HepG2 (cell line): ENCODE results near the gene MPV17L. TPM values are rescaled to one million over a fixed set of nuclear protein-coding genes. Genes with fewer than 3 reads are reported as not detected.

Source experiments
- ATAC-seq: fragments of 200-7000 bp; cut with Tn5 transposase; 3 replicates; pipeline ENCODE4 v1.9.1; 2020; ENCODE audit warnings: mild to moderate bottlenecking, moderate library complexity
- BruUV-seq: library from RNA; stranded (reverse); fragments of 400-500 nt; replicated peaks from 2 replicates; lab custom pipeline; 2021; lab: Mats Ljungman, UMichigan
- CTCF ChIA-PET: fragments of 300-600 bp; formaldehyde crosslinking; extraction: SDS; loops from one replicate; lab custom pipeline; 2021; ENCODE audit warnings: low total read pairs, inconsistent platforms, low intra/inter-chr PET ratio; lab: Yijun Ruan, JAX
- POLR2A ChIA-PET: fragments of 350-600 bp; sonication (Branson Sonifier 250); formaldehyde crosslinking; loops from one replicate; lab custom pipeline; 2020; ENCODE audit warnings: antibody characterized with exemption, inconsistent platforms; lab: Yijun Ruan, JAX
- DNase-seq: peaks from one replicate; pipeline ENCODE4 v3.0.0-alpha.2; 2015; ENCODE audit warnings: low spot score
- FAIRE-seq: peaks from 3 replicates; lab custom pipeline; 2011; peaks lifted over from hg19 to GRCh38; lab: Jason Lieb, UNC
- H2AFZ ChIP-seq: one replicate; pipeline ENCODE4 v1.6.1; 2011; ENCODE audit warnings: low read length, inconsistent platforms
- H3K27ac ChIP-seq: fragments of 300-600 bp; 3 replicates; pipeline ENCODE4 v1.8.0; 2011; ENCODE audit warnings: mixed run types, mild to moderate bottlenecking, mixed read lengths, low read length, inconsistent platforms; ENCODE audit not compliant: insufficient read depth; ENCODE audit errors: extremely low read length
- H3K27me3 ChIP-seq, 2 experiments: fragments of 200-600 bp in 1 of 2; 2 replicates in 1 of 2; 3 replicates in 1 of 2; pipeline versions ENCODE4 v1.6.0 to v1.8.0; 2011; ENCODE audit warnings: low read length in 2 of 2, mild to moderate bottlenecking in 2 of 2, moderate library complexity in 2 of 2, inconsistent platforms in 1 of 2; ENCODE audit not compliant: insufficient read depth in 2 of 2, control insufficient read depth in 1 of 2
- H3K36me3 ChIP-seq, 2 experiments: fragments of 200-600 bp in 1 of 2; replicated peaks in 1 of 2; 2 replicates in 1 of 2; 3 replicates in 1 of 2; pipeline versions ENCODE4 v1.5.1 to v1.8.0; 2011; ENCODE audit warnings: low read length in 2 of 2, inconsistent platforms in 1 of 2; ENCODE audit not compliant: insufficient read depth in 2 of 2, control insufficient read depth in 1 of 2
- H3K4me1 ChIP-seq: 2 replicates; pipeline ENCODE4 v1.5.1; 2012; ENCODE audit warnings: low read length, inconsistent platforms; ENCODE audit not compliant: insufficient read depth
- H3K4me2 ChIP-seq: 2 replicates; pipeline ENCODE4 v1.6.0; 2011; ENCODE audit warnings: low read depth, low read length, inconsistent platforms
- H3K4me3 ChIP-seq, 3 experiments: fragments of 200-600 bp in 1 of 3; sonication (generic), shearing (Covaris generic) in 1 of 3; replicated peaks in 1 of 3; 2 replicates each; pipeline ENCODE4 v1.5.1; 2011 to 2016; ENCODE audit warnings: low read length in 3 of 3, inconsistent platforms in 2 of 3, low read depth in 2 of 3, mild to moderate bottlenecking in 2 of 3, control low read depth in 1 of 3, mixed read lengths in 1 of 3; ENCODE audit not compliant: insufficient read depth in 1 of 3
- H3K79me2 ChIP-seq: one replicate; pipeline ENCODE4 v1.6.1; 2011; ENCODE audit warnings: low read length, inconsistent platforms; ENCODE audit not compliant: insufficient read depth
- H3K9ac ChIP-seq: 2 replicates; pipeline ENCODE4 v1.6.0; 2011; ENCODE audit warnings: mild to moderate bottlenecking, low read depth, low read length, inconsistent platforms; ENCODE audit not compliant: insufficient read depth
- H3K9me3 ChIP-seq: 2 replicates; pipeline ENCODE4 v1.5.1; 2012; ENCODE audit warnings: mild to moderate bottlenecking, low read length
- H4K20me1 ChIP-seq: 2 replicates; pipeline ENCODE4 v1.6.0; 2011; ENCODE audit warnings: inconsistent platforms, mild to moderate bottlenecking, low read length, moderate library complexity; ENCODE audit not compliant: insufficient read depth
- DNMT3B ChIP-seq: conservative IDR thresholded peaks from 2 replicates; pipeline ENCODE4 v1.6.1; 2016; ENCODE audit warnings: missing biosample characterization, control low read depth
- GATAD2A ChIP-seq: IDR thresholded peaks from 2 replicates; pipeline ENCODE4 v1.6.1; 2016
- KDM6A ChIP-seq: IDR thresholded peaks from 2 replicates; pipeline ENCODE4 v1.6.1; 2016; ENCODE audit warnings: low read depth
- MTF1 ChIP-seq: sonication (generic); formaldehyde crosslinking; IDR thresholded peaks from 2 replicates; pipeline ENCODE4 v1.5.0; 2020; ENCODE audit warnings: missing genetic modification reagents
- NR2C2 ChIP-seq: sonication (generic); formaldehyde crosslinking; IDR thresholded peaks from 2 replicates; pipeline ENCODE4 v1.4.0; 2020; ENCODE audit warnings: missing genetic modification reagents, mild to moderate bottlenecking, moderate library complexity, borderline replicate concordance
- SNAI1 ChIP-seq: sonication (generic); formaldehyde crosslinking; IDR thresholded peaks from 2 replicates; pipeline ENCODE4 v1.5.0; 2020; ENCODE audit warnings: mild to moderate bottlenecking, missing genetic modification reagents, borderline replicate concordance
- ZNF17 ChIP-seq: sonication (generic); formaldehyde crosslinking; IDR thresholded peaks from 2 replicates; pipeline ENCODE4 v1.5.0; 2020; ENCODE audit warnings: mild to moderate bottlenecking, missing genetic modification reagents
- ZNF546 ChIP-seq: sonication (generic); formaldehyde crosslinking; conservative IDR thresholded peaks from 2 replicates; pipeline ENCODE4 v1.8.1; 2023; ENCODE audit warnings: mild to moderate bottlenecking, missing genetic modification reagents
- WGBS: methylation state at CpG from one replicate; pipeline ENCODE4 v1.1.6; 2017; ENCODE audit warnings: low lambda C conversion rate; 5-methylcytosine and 5-hydroxymethylcytosine counted together
- in situ Hi-C: cut with HindIII; loops from 2 replicates; pipeline ENCODE4 v1.10.0; 2017; ENCODE audit warnings: low pct_unique_long_range_greater_than_20kb; ENCODE audit not compliant: extremely low pct_ligation_motif_present
- intact Hi-C: fragments of 100-400 bp; cut with micrococcal nuclease; formaldehyde crosslinking; loops from one replicate; pipeline ENCODE4 v1.10.0; 2022; ENCODE audit not compliant: unreplicated experiment
- polyA plus RNA-seq, 8 experiments: library from polyadenylated mRNA; depleted of rRNA in 3 of 8; stranded (reverse) in 7 of 8; unstranded in 1 of 8; fragments of >200 nt; fragmentation: Illumina TruSeq in 4 of 8; extraction: Trizol in 4 of 8; gene quantifications; 2 replicates each; pipeline versions ENCODE4 v1.2.1 to v1.2.3, GENCODE V29; 2011 to 2016; ENCODE audit warnings: low read depth in 4 of 8, missing spikeins in 1 of 8, mixed read lengths in 1 of 8; ENCODE audit not compliant: insufficient read depth in 1 of 8
- total RNA-seq, 5 experiments: library from RNA; depleted of rRNA; stranded (reverse); fragments of >200 nt; fragmentation: Illumina TruSeq; extraction: Trizol; gene quantifications; 2 replicates each; pipeline ENCODE4 v1.2.3, GENCODE V29; 2016; ENCODE audit warnings: low read depth in 1 of 5
- TF ChIP-seq, protein P1 (sequence below): sonication (generic); formaldehyde crosslinking; IDR thresholded peaks from 2 replicates; pipeline ENCODE4 v1.5.1; 2020; ENCODE audit warnings: mild to moderate bottlenecking, missing genetic modification reagents, borderline replicate concordance
- TF ChIP-seq, protein P2 (sequence below): sonication (generic); formaldehyde crosslinking; IDR thresholded peaks from 2 replicates; pipeline ENCODE4 v1.5.0; 2020; ENCODE audit warnings: missing genetic modification reagents, mild to moderate bottlenecking, borderline replicate concordance
- TF ChIP-seq, protein P3 (sequence below): sonication (generic); formaldehyde crosslinking; conservative IDR thresholded peaks from 2 replicates; pipeline ENCODE4 v1.4.0; 2020; ENCODE audit warnings: missing genetic modification reagents
- TF ChIP-seq, protein P4 (sequence below): IDR thresholded peaks from 2 replicates; pipeline ENCODE4 v1.6.1; 2016; ENCODE audit warnings: low read depth

MPV17L gene
- total and polyA plus RNA-seq, 2 of the 13 experiments (the other 11 are each of a cell fraction or from before 2014, with no cell fraction given) = 34.7 to 63.8 TPM

DNA sequence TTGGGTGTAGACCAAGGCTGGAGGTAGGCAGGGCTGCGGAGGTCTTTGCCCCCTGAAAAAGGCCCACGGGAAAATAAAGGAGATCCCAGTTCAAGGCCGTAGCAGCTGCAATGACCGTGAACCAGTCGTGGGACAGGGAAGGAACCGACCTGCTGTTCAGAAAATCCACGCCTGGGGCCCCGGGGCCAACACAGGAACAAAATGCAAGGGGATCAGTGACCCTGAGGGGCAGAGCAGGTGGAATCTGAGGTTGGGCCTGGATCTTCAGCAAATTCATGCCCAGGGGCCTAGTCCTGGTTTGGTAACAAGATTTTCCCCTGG is 915 bp downstream of the MPV17L start (continued):
- TF ChIP-seq, protein P1, sequence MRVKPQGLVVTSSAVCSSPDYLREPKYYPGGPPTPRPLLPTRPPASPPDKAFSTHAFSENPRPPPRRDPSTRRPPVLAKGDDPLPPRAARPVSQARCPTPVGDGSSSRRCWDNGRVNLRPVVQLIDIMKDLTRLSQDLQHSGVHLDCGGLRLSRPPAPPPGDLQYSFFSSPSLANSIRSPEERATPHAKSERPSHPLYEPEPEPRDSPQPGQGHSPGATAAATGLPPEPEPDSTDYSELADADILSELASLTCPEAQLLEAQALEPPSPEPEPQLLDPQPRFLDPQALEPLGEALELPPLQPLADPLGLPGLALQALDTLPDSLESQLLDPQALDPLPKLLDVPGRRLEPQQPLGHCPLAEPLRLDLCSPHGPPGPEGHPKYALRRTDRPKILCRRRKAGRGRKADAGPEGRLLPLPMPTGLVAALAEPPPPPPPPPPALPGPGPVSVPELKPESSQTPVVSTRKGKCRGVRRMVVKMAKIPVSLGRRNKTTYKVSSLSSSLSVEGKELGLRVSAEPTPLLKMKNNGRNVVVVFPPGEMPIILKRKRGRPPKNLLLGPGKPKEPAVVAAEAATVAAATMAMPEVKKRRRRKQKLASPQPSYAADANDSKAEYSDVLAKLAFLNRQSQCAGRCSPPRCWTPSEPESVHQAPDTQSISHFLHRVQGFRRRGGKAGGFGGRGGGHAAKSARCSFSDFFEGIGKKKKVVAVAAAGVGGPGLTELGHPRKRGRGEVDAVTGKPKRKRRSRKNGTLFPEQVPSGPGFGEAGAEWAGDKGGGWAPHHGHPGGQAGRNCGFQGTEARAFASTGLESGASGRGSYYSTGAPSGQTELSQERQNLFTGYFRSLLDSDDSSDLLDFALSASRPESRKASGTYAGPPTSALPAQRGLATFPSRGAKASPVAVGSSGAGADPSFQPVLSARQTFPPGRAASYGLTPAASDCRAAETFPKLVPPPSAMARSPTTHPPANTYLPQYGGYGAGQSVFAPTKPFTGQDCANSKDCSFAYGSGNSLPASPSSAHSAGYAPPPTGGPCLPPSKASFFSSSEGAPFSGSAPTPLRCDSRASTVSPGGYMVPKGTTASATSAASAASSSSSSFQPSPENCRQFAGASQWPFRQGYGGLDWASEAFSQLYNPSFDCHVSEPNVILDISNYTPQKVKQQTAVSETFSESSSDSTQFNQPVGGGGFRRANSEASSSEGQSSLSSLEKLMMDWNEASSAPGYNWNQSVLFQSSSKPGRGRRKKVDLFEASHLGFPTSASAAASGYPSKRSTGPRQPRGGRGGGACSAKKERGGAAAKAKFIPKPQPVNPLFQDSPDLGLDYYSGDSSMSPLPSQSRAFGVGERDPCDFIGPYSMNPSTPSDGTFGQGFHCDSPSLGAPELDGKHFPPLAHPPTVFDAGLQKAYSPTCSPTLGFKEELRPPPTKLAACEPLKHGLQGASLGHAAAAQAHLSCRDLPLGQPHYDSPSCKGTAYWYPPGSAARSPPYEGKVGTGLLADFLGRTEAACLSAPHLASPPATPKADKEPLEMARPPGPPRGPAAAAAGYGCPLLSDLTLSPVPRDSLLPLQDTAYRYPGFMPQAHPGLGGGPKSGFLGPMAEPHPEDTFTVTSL = peak; percentile 18; the same call in 1 of the 2 replicates
- TF ChIP-seq SNAI1 (peak; percentile 77; the same call in 1 of the 2 replicates), GATAD2A (peak; percentile 64), KDM6A (CRISPR knock-in tag) (0 out of 2 replicates have a peak, but pooled peaks have one; percentile 13)
- TF ChIP-seq, all 625 proteins: peak for 56; not testable (repeated sequence) for 569

DNA sequence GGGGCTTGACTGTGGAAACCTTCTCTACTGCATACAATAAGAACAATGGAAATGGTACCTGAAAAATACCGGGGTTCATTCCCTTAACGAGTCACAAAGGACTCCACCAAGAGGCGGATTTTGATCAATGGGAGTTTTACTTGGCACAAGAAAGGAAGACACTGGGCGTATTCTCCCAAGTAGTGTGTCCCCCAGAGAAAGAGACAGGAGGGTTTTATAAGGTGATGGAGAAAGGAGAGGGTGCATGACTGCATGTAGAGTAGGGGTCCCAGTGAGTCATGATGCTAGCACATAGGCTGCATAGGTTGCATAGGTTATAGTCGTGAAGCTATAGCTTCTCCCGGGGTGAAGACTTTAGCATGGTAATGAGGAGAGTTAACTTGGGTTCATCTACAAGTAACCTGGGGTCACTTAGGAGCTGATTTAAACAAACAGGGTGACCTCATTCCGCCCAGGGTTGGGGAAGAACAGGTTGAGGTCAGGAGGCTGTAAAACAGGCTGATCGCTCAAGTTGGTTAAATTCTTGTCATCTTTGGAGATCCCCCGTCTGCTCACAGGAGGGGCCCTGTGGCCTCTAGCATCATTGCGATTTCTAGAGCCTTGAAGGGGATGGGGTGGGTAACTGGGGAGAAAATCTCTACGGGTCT is 1.5 kb downstream of the MPV17L start:
- ATAC-seq = no peak; the same call in 2 of the 3 replicates
- Histone ChIP-seq H3K36me3 (peaks cover under 1 to 12% of the 10 kb centered on the region in 2 experiments; a peak in 4 of 5 replicates), H3K4me2 (peak overlapping the region; percentile 71), H3K9ac (peak overlapping the region; percentile 84), H3K9me3 (no peaks in the 10 kb centered on the region), H2AFZ (no peak overlapping the region), H3K79me2 (peaks cover 34% of the 10 kb centered on the region), H3K4me1 (peaks cover 50% of the 10 kb centered on the region), H3K27ac (peak overlapping the region; percentile 71), H4K20me1 (no peaks in the 10 kb centered on the region), H3K27me3 (no peaks in the 10 kb centered on the region), H3K4me3 (peak overlapping the region; percentile 66 to 94 (median 84))
- WGBS = 28% methylated on average over 11 of the region's 11 CpGs
- intact Hi-C loops = no loop called here
- BruUV-seq = no TSS peak
- FAIRE-seq = no peak
- in situ Hi-C loops = no loop called here
- DNase-seq = peak; percentile 17
- ChIA-PET POLR2A (interaction anchor here (1.8 kb wide), 1 partner anchor 8 kb away, joined by 8 read pairs; no protein-coding TSS in a partner anchor), CTCF (no interaction called here)
- TF ChIP-seq DNMT3B = no peak
- TF ChIP-seq MTF1 (CRISPR knock-in tag) = no peak
- TF ChIP-seq NR2C2 (CRISPR knock-in tag) = peak; percentile 30
- no peak for TF ChIP-seq ZNF17 (CRISPR knock-in tag)
- TF ChIP-seq, protein P2, sequence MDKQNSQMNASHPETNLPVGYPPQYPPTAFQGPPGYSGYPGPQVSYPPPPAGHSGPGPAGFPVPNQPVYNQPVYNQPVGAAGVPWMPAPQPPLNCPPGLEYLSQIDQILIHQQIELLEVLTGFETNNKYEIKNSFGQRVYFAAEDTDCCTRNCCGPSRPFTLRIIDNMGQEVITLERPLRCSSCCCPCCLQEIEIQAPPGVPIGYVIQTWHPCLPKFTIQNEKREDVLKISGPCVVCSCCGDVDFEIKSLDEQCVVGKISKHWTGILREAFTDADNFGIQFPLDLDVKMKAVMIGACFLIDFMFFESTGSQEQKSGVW = no peak
- TF ChIP-seq, protein P3, sequence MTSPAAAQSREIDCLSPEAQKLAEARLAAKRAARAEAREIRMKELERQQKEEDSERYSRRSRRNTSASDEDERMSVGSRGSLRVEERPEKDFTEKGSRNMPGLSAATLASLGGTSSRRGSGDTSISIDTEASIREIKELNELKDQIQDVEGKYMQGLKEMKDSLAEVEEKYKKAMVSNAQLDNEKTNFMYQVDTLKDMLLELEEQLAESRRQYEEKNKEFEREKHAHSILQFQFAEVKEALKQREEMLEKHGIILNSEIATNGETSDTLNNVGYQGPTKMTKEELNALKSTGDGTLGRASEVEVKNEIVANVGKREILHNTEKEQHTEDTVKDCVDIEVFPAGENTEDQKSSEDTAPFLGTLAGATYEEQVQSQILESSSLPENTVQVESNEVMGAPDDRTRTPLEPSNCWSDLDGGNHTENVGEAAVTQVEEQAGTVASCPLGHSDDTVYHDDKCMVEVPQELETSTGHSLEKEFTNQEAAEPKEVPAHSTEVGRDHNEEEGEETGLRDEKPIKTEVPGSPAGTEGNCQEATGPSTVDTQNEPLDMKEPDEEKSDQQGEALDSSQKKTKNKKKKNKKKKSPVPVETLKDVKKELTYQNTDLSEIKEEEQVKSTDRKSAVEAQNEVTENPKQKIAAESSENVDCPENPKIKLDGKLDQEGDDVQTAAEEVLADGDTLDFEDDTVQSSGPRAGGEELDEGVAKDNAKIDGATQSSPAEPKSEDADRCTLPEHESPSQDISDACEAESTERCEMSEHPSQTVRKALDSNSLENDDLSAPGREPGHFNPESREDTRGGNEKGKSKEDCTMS = no peak
- TF ChIP-seq, protein P4, sequence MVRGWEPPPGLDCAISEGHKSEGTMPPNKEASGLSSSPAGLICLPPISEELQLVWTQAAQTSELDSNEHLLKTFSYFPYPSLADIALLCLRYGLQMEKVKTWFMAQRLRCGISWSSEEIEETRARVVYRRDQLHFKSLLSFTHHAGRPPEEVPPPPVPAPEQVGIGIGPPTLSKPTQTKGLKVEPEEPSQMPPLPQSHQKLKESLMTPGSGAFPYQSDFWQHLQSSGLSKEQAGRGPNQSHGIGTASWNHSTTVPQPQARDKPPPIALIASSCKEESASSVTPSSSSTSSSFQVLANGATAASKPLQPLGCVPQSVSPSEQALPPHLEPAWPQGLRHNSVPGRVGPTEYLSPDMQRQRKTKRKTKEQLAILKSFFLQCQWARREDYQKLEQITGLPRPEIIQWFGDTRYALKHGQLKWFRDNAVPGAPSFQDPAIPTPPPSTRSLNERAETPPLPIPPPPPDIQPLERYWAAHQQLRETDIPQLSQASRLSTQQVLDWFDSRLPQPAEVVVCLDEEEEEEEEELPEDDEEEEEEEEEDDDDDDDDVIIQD = no peak
- TF ChIP-seq ZNF546 (CRISPR knock-in tag) = 0 out of 2 replicates have a peak, but pooled peaks have one; percentile 2
